ENCODE measurements around the gene ESYT1. TPM values are rescaled to one million over a fixed set of nuclear protein-coding genes. Genes with fewer than 3 reads are reported as not detected.
A peak's percentile ranks its signal among the peaks of the same experiment; 100 is the strongest.

The ESYT1 gene
- polyA plus RNA-seq, 1 donor (not counting 4 experiments of a cell fraction or from before 2014, with no cell fraction given) = 141 TPM

- Histone ChIP-seq H3K27me3 (ENCODE audit: control insufficient read depth, extremely low read depth, insufficient read depth, low read length) (no peaks in the 10 kb centered on the region), H3K9me1 (ENCODE audit: control insufficient read depth, extremely low read depth, insufficient read depth, low read length) (no peaks in the 10 kb centered on the region), H3K4me1 (ENCODE audit: control insufficient read depth, extremely low read depth, insufficient read depth, low read length) (peaks cover 13% of the 10 kb centered on the region), H3K27ac (ENCODE audit: control insufficient read depth, insufficient read depth, low read length) (peak overlapping the region; percentile 70), H3K9me3 (ENCODE audit: control insufficient read depth, low read depth, low read length) (no peaks in the 10 kb centered on the region), H3K4me3 (ENCODE audit: control insufficient read depth in 2 of 3, extremely low read depth in 1 of 3, insufficient read depth in 2 of 3, low read depth in 1 of 3, low read length in 3 of 3) (peak overlapping the region; percentile 54 to 88 (median 80)), H3K9ac (ENCODE audit: control insufficient read depth, extremely low read depth, insufficient read depth, low read length) (peak overlapping the region; percentile 84), H3K4me2 (ENCODE audit: control insufficient read depth, extremely low read depth, insufficient read depth, low read depth, low read length) (peak overlapping the region; percentile 85), H4K20me1 (ENCODE audit: control insufficient read depth, extremely low read depth, insufficient read depth, low read length) (no peaks in the 10 kb centered on the region), H2AFZ (ENCODE audit: control insufficient read depth, low read length) (peak overlapping the region; percentile 98), H3K36me3 (ENCODE audit: control insufficient read depth in 2 of 2, extremely low read depth in 1 of 2, insufficient read depth in 2 of 2, low read length in 2 of 2) (peaks cover 1 to 8% of the 10 kb centered on the region in 2 experiments), H3K79me2 (ENCODE audit: control insufficient read depth, insufficient read depth, low read length) (peaks cover 27% of the 10 kb centered on the region)
- DNase-seq (ENCODE audit: low read depth, low spot score) (peak; percentile 71), FAIRE-seq (no peak)
- TF ChIP-seq CTCF (optimal IDR thresholded peaks at IDR 0.05 in 1 of 3, IDR thresholded peaks at IDR 0.05 in 1 of 3, conservative IDR thresholded peaks at IDR 0.05 in 1 of 3; ENCODE audit: extremely low read depth in 1 of 3, insufficient read depth in 2 of 3, low read length in 3 of 3) = no peak
- no peak for TF ChIP-seq EZH2 (IDR thresholded peaks at IDR 0.05; ENCODE audit: low read length)
- dilution Hi-C loops (cut with MboI; ENCODE audit: extremely low pct_ligation_motif_present, low sequenced_read_pairs) = no loop called here
Observed at GRCh38 chr12:56189918-56190694, 62.0 kb downstream of the ESYT1 start.

GRCh38 chr12:56190695-56191155, 62.7 kb downstream of the ESYT1 start:
- Histone ChIP-seq H3K9ac (ENCODE audit: control insufficient read depth, extremely low read depth, insufficient read depth, low read length) (no peak overlapping the region), H2AFZ (ENCODE audit: control insufficient read depth, low read length) (no peak overlapping the region), H3K9me1 (ENCODE audit: control insufficient read depth, extremely low read depth, insufficient read depth, low read length) (no peaks in the 10 kb centered on the region), H3K36me3 (ENCODE audit: control insufficient read depth in 2 of 2, extremely low read depth in 1 of 2, insufficient read depth in 2 of 2, low read length in 2 of 2) (peaks cover 1 to 4% of the 10 kb centered on the region in 2 experiments), H3K9me3 (ENCODE audit: control insufficient read depth, low read depth, low read length) (no peaks in the 10 kb centered on the region), H4K20me1 (ENCODE audit: control insufficient read depth, extremely low read depth, insufficient read depth, low read length) (no peaks in the 10 kb centered on the region), H3K4me2 (ENCODE audit: control insufficient read depth, extremely low read depth, insufficient read depth, low read depth, low read length) (peak overlapping the region; percentile 85), H3K79me2 (ENCODE audit: control insufficient read depth, insufficient read depth, low read length) (peaks cover 27% of the 10 kb centered on the region), H3K27me3 (ENCODE audit: control insufficient read depth, extremely low read depth, insufficient read depth, low read length) (no peaks in the 10 kb centered on the region), H3K27ac (ENCODE audit: control insufficient read depth, insufficient read depth, low read length) (peak overlapping the region; percentile 18), H3K4me3 (ENCODE audit: control insufficient read depth in 2 of 3, extremely low read depth in 1 of 3, insufficient read depth in 2 of 3, low read depth in 1 of 3, low read length in 3 of 3) (peak overlapping the region in 2 of 3 experiments; percentile 7 to 80), H3K4me1 (ENCODE audit: control insufficient read depth, extremely low read depth, insufficient read depth, low read length) (peaks cover 13% of the 10 kb centered on the region)
- TF ChIP-seq EZH2 (IDR thresholded peaks at IDR 0.05; ENCODE audit: low read length) = no peak
- TF ChIP-seq CTCF (optimal IDR thresholded peaks at IDR 0.05 in 1 of 3, IDR thresholded peaks at IDR 0.05 in 1 of 3, conservative IDR thresholded peaks at IDR 0.05 in 1 of 3; ENCODE audit: extremely low read depth in 1 of 3, insufficient read depth in 2 of 3, low read length in 3 of 3) = no peak
- no peak for DNase-seq (ENCODE audit: low read depth, low spot score)
- FAIRE-seq = no peak
- dilution Hi-C loops (cut with MboI; ENCODE audit: extremely low pct_ligation_motif_present, low sequenced_read_pairs) = no loop called here
